OCI-LY1 (cell line): ENCODE measurements around the gene GLA.

Experiments
- CTCF ChIP-seq: fragments of 200-600 bp; sonication (generic), shearing (Covaris generic); IDR thresholded peaks from 2 replicates; pipeline ENCODE4 v1.5.1; 2017; ENCODE audit warnings: mild to moderate bottlenecking, antibody characterized with exemption, low read length, moderate library complexity, mixed read lengths
- EZH2 ChIP-seq: fragments of 200-600 bp; sonication (generic), shearing (Covaris generic); IDR thresholded peaks from 2 replicates; pipeline ENCODE4 v1.8.0; 2017; ENCODE audit warnings: borderline replicate concordance, mixed run types, mild to moderate bottlenecking, antibody characterized with exemption, low read length, moderate library complexity, mixed read lengths

DNA sequence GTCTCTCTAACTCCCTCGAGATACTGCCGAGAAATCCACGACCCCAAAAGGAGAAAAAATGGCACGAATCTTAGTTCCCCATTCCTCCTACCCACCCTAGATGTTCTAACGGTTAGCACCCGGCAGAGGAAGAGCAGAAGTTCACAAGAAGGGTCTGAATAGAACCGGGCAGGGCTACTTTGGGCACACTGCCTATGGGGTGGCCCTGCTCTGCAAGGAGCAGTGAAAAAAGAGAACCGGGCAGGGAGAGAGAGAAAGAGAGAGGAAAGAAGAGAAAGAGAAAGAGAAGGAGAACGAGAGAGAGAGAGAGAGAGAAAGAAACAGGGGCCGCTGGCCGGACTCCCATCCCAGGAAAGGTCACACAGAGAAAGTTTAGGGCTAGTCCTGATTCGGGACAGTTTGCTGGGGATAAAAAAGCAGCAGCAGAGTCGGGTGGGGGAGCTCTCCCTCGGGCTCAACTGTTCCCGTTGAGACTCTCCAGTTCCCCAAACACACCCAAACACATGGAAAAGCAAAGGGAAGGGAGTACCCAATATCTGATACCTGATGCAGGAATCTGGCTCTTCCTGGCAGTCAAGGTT is 468 bp downstream of the GLA start:
- TF ChIP-seq CTCF (no peak), EZH2 (no peak)
